K562 (cell line): ENCODE data around the gene MPG. TPM values are rescaled to one million over a fixed set of nuclear protein-coding genes. Genes with fewer than 3 reads are reported as not detected.

Experiments
- CC2D1A ChIP-seq: fragments of 450-650 bp; IDR thresholded peaks from 2 replicates; pipeline ENCODE4 v1.6.1; 2017; ENCODE audit warnings: mild to moderate bottlenecking
- GTF2E2 ChIP-seq: fragments of 200-800 bp; sonication (Bioruptor generic); IDR thresholded peaks from 2 replicates; pipeline ENCODE4 v1.6.1; 2016; ENCODE audit warnings: missing genetic modification characterization, missing compliant biosample characterization
- MYNN ChIP-seq, 2 experiments: sonication (generic); formaldehyde crosslinking in 1 of 2; IDR thresholded peaks; 2 replicates each; pipeline versions ENCODE4 v1.5.0 to v1.6.1; 2016 to 2020; ENCODE audit warnings: antibody characterized with exemption in 1 of 2, missing genetic modification reagents in 1 of 2
- NCOA1 ChIP-seq: fragments of 450-650 bp; IDR thresholded peaks from 2 replicates; pipeline ENCODE4 v1.6.1; 2016; ENCODE audit warnings: low read depth
- NFE2 ChIP-seq: IDR thresholded peaks from 2 replicates; pipeline ENCODE4 v1.6.1; 2014; ENCODE audit warnings: antibody characterized with exemption, low read depth
- RBFOX2 ChIP-seq: fragments of 200-400 bp; formaldehyde crosslinking; IDR thresholded peaks from 2 replicates; pipeline ENCODE4 v1.6.1; 2017; ENCODE audit warnings: low read depth, mild to moderate bottlenecking, low read length, moderate library complexity
- RCOR1 ChIP-seq, 2 experiments: IDR thresholded peaks; 2 replicates each; pipeline ENCODE4 v1.6.1; 2012; ENCODE audit warnings: low read depth in 2 of 2, low read length in 2 of 2, borderline replicate concordance in 1 of 2, improper control_type of control experiment in 1 of 2
- ZNF277 ChIP-seq: fragments of 250-450 bp; sonication (Bioruptor Pico); IDR thresholded peaks from 2 replicates; pipeline ENCODE4 v1.8.0; 2022; ENCODE audit warnings: inconsistent platforms, mild to moderate bottlenecking, moderate library complexity, borderline replicate concordance
- ZNF561 ChIP-seq: fragments of 450-650 bp; formaldehyde crosslinking; conservative IDR thresholded peaks from 2 replicates; pipeline ENCODE4 v1.4.0; 2020; ENCODE audit warnings: mild to moderate bottlenecking, moderate library complexity
- ZNF696 ChIP-seq: fragments of 250-450 bp; sonication (Bioruptor Pico); conservative IDR thresholded peaks from 2 replicates; pipeline ENCODE4 v1.4.0; 2020; ENCODE audit warnings: mild to moderate bottlenecking, moderate library complexity
- ZNF780A ChIP-seq: fragments of 250-450 bp; sonication (Bioruptor Pico); IDR thresholded peaks from 2 replicates; pipeline ENCODE4 v1.5.0; 2021; ENCODE audit warnings: mild to moderate bottlenecking
- polyA plus RNA-seq, 8 experiments: library from polyadenylated mRNA; depleted of rRNA in 4 of 8; stranded (reverse) in 5 of 8; unstranded in 3 of 8; fragments of >200 nt; fragmentation: Nextera tagmentation in 2 of 8; fragmentation: Illumina TruSeq in 1 of 8; extraction: Ambion mirVana in 2 of 8; extraction: Trizol in 1 of 8; gene quantifications; 2 replicates each; pipeline versions ENCODE4 v1.2.1 to v1.2.3, GENCODE V29; 2011 to 2014; ENCODE audit warnings: inconsistent platforms in 1 of 8, missing spikeins in 1 of 8
- total RNA-seq, 7 experiments: library from RNA; depleted of rRNA in 6 of 7; stranded (reverse); fragments of >200 nt in 6 of 7; fragmentation: Illumina TruSeq in 2 of 7; extraction: Trizol in 2 of 7; gene quantifications; 2 replicates each; pipeline versions ENCODE4 v1.2.1 to v1.2.3, GENCODE V29; 2011 to 2021; ENCODE audit warnings: low replicate concordance in 1 of 7
- TF ChIP-seq, protein P1 (sequence below): IDR thresholded peaks from 2 replicates; pipeline ENCODE4 v1.6.1; 2011; ENCODE audit warnings: borderline replicate concordance, low read depth, mild to moderate bottlenecking, moderate library complexity, low read length; ENCODE audit not compliant: insufficient read depth, poor library complexity, severe bottlenecking
- TF ChIP-seq, protein P2 (sequence below): fragments of 450-650 bp; IDR thresholded peaks from 2 replicates; pipeline ENCODE4 v1.7.1; 2018; ENCODE audit warnings: mild to moderate bottlenecking, low read depth; ENCODE audit not compliant: partially characterized antibody

Gene MPG
- total and polyA plus RNA-seq, 9 of the 15 experiments (the other 6 are each of a cell fraction or from before 2014, with no cell fraction given): 0.42 to 226 (median 36.2) TPM

DNA sequence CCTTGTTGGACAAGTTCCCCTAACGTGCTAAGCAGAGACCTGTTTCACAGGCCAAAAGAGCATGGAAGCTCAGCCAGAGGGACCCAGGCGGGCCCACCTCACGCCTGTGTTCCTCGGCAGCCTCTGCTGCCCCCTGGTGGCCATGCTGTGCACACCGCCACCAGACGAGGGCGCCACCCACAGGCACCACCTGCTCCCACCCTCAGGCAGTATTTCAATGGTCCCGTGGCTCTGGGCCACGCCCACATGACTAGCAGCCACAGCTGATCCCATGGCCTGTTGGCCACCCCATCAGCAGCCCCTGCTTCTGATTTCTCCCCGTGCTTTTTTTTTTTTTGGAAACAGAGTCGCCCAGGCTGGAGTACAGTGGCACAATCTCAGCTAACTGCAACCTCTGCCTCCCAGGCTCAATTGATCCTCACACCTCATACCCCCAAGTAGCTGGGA lies 18.9 kb downstream of the MPG start (continued):
- TF ChIP-seq, protein P1, sequence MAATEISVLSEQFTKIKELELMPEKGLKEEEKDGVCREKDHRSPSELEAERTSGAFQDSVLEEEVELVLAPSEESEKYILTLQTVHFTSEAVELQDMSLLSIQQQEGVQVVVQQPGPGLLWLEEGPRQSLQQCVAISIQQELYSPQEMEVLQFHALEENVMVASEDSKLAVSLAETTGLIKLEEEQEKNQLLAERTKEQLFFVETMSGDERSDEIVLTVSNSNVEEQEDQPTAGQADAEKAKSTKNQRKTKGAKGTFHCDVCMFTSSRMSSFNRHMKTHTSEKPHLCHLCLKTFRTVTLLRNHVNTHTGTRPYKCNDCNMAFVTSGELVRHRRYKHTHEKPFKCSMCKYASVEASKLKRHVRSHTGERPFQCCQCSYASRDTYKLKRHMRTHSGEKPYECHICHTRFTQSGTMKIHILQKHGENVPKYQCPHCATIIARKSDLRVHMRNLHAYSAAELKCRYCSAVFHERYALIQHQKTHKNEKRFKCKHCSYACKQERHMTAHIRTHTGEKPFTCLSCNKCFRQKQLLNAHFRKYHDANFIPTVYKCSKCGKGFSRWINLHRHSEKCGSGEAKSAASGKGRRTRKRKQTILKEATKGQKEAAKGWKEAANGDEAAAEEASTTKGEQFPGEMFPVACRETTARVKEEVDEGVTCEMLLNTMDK: peak; percentile 97
- TF ChIP-seq GTF2E2 (tag) (no peak), CC2D1A (no peak; the same call in 1 of the 2 replicates), MYNN (IDR thresholded peaks at IDR 0.05) (peak; percentile 78), MYNN (CRISPR knock-in tag; IDR thresholded peaks at IDR 0.05) (no peak), NFE2 (peak; percentile 30; the same call in 1 of the 2 replicates), RBFOX2 (peak; percentile 42; the same call in 1 of the 2 replicates), ZNF780A (CRISPR knock-in tag) (no peak), ZNF561 (CRISPR knock-in tag) (no peak), RCOR1 (IDR thresholded peaks at IDR 0.05; ENCODE audit: borderline replicate concordance in 1 of 2, low read depth in 2 of 2, low read length in 2 of 2) (peak; percentile 28 to 90; a peak in 3 of 4 replicates), ZNF277 (CRISPR knock-in tag) (no peak), NCOA1 (no peak), ZNF696 (no peak)
- TF ChIP-seq, protein P2, sequence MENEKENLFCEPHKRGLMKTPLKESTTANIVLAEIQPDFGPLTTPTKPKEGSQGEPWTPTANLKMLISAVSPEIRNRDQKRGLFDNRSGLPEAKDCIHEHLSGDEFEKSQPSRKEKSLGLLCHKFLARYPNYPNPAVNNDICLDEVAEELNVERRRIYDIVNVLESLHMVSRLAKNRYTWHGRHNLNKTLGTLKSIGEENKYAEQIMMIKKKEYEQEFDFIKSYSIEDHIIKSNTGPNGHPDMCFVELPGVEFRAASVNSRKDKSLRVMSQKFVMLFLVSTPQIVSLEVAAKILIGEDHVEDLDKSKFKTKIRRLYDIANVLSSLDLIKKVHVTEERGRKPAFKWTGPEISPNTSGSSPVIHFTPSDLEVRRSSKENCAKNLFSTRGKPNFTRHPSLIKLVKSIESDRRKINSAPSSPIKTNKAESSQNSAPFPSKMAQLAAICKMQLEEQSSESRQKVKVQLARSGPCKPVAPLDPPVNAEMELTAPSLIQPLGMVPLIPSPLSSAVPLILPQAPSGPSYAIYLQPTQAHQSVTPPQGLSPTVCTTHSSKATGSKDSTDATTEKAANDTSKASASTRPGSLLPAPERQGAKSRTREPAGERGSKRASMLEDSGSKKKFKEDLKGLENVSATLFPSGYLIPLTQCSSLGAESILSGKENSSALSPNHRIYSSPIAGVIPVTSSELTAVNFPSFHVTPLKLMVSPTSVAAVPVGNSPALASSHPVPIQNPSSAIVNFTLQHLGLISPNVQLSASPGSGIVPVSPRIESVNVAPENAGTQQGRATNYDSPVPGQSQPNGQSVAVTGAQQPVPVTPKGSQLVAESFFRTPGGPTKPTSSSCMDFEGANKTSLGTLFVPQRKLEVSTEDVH: peak; percentile 33
